HAP-1 (cell line): ENCODE measurements around the gene NUP62.
A peak's percentile ranks its signal among the peaks of the same experiment; 100 is the strongest.
"Not testable (repeated sequence)": the region's sequence is repeated elsewhere in the genome, so short reads cannot be mapped to it uniquely, and the experiment has no call there.

Experiments
- DNase-seq, 2 experiments: peaks; one replicate each; pipeline ENCODE4 v3.0.0-alpha.2; 2016 to 2020; ENCODE audit warnings: low spot score in 2 of 2
- H3K27me3 ChIP-seq: fragments of 250-450 bp; sonication (Bioruptor Pico); 2 replicates; pipeline ENCODE4 v1.5.1; 2020; ENCODE audit warnings: low read depth, mild to moderate bottlenecking, moderate library complexity
- H3K36me3 ChIP-seq: fragments of 250-450 bp; sonication (Bioruptor Pico); replicated peaks from 2 replicates; pipeline ENCODE4 v1.5.1; 2020; ENCODE audit warnings: mild to moderate bottlenecking
- H3K4me1 ChIP-seq: fragments of 250-450 bp; sonication (Bioruptor Pico); 2 replicates; pipeline ENCODE4 v1.5.1; 2020; ENCODE audit warnings: mild to moderate bottlenecking
- H3K4me3 ChIP-seq: fragments of 250-450 bp; sonication (Bioruptor Pico); 2 replicates; pipeline ENCODE4 v1.5.1; 2020; ENCODE audit warnings: mild to moderate bottlenecking, moderate library complexity
- H3K9me3 ChIP-seq: fragments of 250-450 bp; sonication (Bioruptor Pico); 2 replicates; pipeline ENCODE4 v1.5.1; 2020; ENCODE audit warnings: mild to moderate bottlenecking, moderate library complexity
- in situ Hi-C: fragments of 300-500 bp; cut with MboI; formaldehyde crosslinking; loops from 3 replicates; pipeline ENCODE4 v1.14.3; 2020; ENCODE audit warnings: low sequenced_read_pairs, inconsistent platforms, mixed read lengths

The NUP62 gene

GRCh38 chr19:49927526-49928264 is 1.6 kb downstream of the NUP62 start:
- Histone ChIP-seq H3K27me3 (no peaks in the 10 kb centered on the region), H3K4me3 (peak overlapping the region; percentile 72), H3K4me1 (peaks cover 20% of the 10 kb centered on the region; the same call in 1 of the 2 replicates), H3K36me3 (peaks cover 51% of the 10 kb centered on the region), H3K9me3 (no peaks in the 10 kb centered on the region)
- in situ Hi-C loops: no loop called here
- no peak for DNase-seq

GRCh38 chr19:49926515-49926914 is 2.8 kb downstream of the NUP62 start:
- in situ Hi-C loops: no loop called here
- H3K27me3 ChIP-seq: no peaks in the 10 kb centered on the region
- no peak overlapping the region; the same call in 1 of the 2 replicates for H3K4me3 ChIP-seq
- DNase-seq: peak; percentile 72 to 75
- peaks cover 60% of the 10 kb centered on the region for H3K36me3 ChIP-seq
- H3K9me3 ChIP-seq: no peaks in the 10 kb centered on the region
- peaks cover 20% of the 10 kb centered on the region; the same call in 1 of the 2 replicates for H3K4me1 ChIP-seq

GRCh38 chr19:49925486-49925885 is 3.8 kb downstream of the NUP62 start:
- Histone ChIP-seq H3K9me3 (no peaks in the 10 kb centered on the region), H3K4me3 (no peak overlapping the region), H3K36me3 (peaks cover 68% of the 10 kb centered on the region), H3K27me3 (no peaks in the 10 kb centered on the region), H3K4me1 (peaks cover 20% of the 10 kb centered on the region; the same call in 1 of the 2 replicates)
- in situ Hi-C loops: no loop called here
- no peak for DNase-seq

GRCh38 chr19:49924881-49925210 is 4.5 kb downstream of the NUP62 start:
- peaks cover 20% of the 10 kb centered on the region; the same call in 1 of the 2 replicates for H3K4me1 ChIP-seq
- in situ Hi-C loops, H3K9me3 ChIP-seq, DNase-seq, H3K4me3 ChIP-seq, H3K27me3 ChIP-seq: not testable (repeated sequence)
- H3K36me3 ChIP-seq: peaks cover 68% of the 10 kb centered on the region

- Histone ChIP-seq H3K9me3 (no peaks in the 10 kb centered on the region), H3K36me3 (peaks cover 69% of the 10 kb centered on the region), H3K4me1 (peaks cover 20% of the 10 kb centered on the region; the same call in 1 of the 2 replicates), H3K27me3 (no peaks in the 10 kb centered on the region), H3K4me3 (no peak overlapping the region)
- in situ Hi-C loops: no loop called here
- DNase-seq: no peak
These were observed 5.1 kb downstream of the NUP62 start for GRCh38 chr19:49924004-49924880.

GRCh38 chr19:49923055-49924003 is 6.0 kb downstream of the NUP62 start:
- H3K4me1 ChIP-seq: peaks cover 18% of the 10 kb centered on the region; the same call in 1 of the 2 replicates
- H3K36me3 ChIP-seq: peaks cover 75% of the 10 kb centered on the region
- in situ Hi-C loops: no loop called here

GRCh38 chr19:49921871-49922795 is 7.2 kb downstream of the NUP62 start:
- DNase-seq: no peak
- Histone ChIP-seq H3K36me3 (peaks cover 77% of the 10 kb centered on the region), H3K27me3 (no peaks in the 10 kb centered on the region), H3K9me3 (no peaks in the 10 kb centered on the region), H3K4me1 (peaks cover 6% of the 10 kb centered on the region; the same call in 1 of the 2 replicates), H3K4me3 (no peak overlapping the region)
- in situ Hi-C loops: no loop called here

More at GRCh38 chr19:49923055-49924003, 6.0 kb downstream of the NUP62 start:
- no peaks in the 10 kb centered on the region for H3K27me3 ChIP-seq
- no peak overlapping the region for H3K4me3 ChIP-seq
- H3K9me3 ChIP-seq: no peaks in the 10 kb centered on the region
- no peak for DNase-seq

GRCh38 chr19:49920624-49921363 is 8.5 kb downstream of the NUP62 start:
- Histone ChIP-seq H3K4me1 (peaks cover 3% of the 10 kb centered on the region; the same call in 1 of the 2 replicates), H3K36me3 (peaks cover 74% of the 10 kb centered on the region), H3K27me3 (no peaks in the 10 kb centered on the region), H3K4me3 (no peak overlapping the region), H3K9me3 (no peaks in the 10 kb centered on the region)
- DNase-seq: no peak
- in situ Hi-C loops: no loop called here

GRCh38 chr19:49918089-49918488 is 11.2 kb downstream of the NUP62 start:
- in situ Hi-C loops: no loop called here
- no peaks in the 10 kb centered on the region for H3K27me3 ChIP-seq
- H3K4me1 ChIP-seq: no peaks in the 10 kb centered on the region
- no peak overlapping the region for H3K4me3 ChIP-seq
- peaks cover 71% of the 10 kb centered on the region for H3K36me3 ChIP-seq
- H3K9me3 ChIP-seq: no peaks in the 10 kb centered on the region
- DNase-seq: no peak

- no peaks in the 10 kb centered on the region for H3K9me3 ChIP-seq
- peaks cover 74% of the 10 kb centered on the region for H3K36me3 ChIP-seq
- no peak overlapping the region for H3K4me3 ChIP-seq
- no peaks in the 10 kb centered on the region for H3K27me3 ChIP-seq
- in situ Hi-C loops: no loop called here
- no peaks in the 10 kb centered on the region for H3K4me1 ChIP-seq
- no peak for DNase-seq
These were observed 12.2 kb downstream of the NUP62 start for GRCh38 chr19:49916839-49917733.

GRCh38 chr19:49915271-49915670 is 14.0 kb downstream of the NUP62 start:
- in situ Hi-C loops: no loop called here
- Histone ChIP-seq H3K9me3 (no peaks in the 10 kb centered on the region), H3K27me3 (no peaks in the 10 kb centered on the region), H3K4me3 (no peak overlapping the region), H3K4me1 (no peaks in the 10 kb centered on the region), H3K36me3 (peaks cover 70% of the 10 kb centered on the region)
- no peak for DNase-seq
